ENCODE data around the gene TMEM201.
"Not testable (repeated sequence)": the region's sequence is repeated elsewhere in the genome, so short reads cannot be mapped to it uniquely, and the experiment has no call there.

The TMEM201 gene

GRCh38 chr1:9624081-9624480 lies 35.4 kb downstream of the TMEM201 start:
- no peak for DNase-seq

- not testable (repeated sequence) for DNase-seq
These were observed 36.3 kb downstream of the TMEM201 start for GRCh38 chr1:9625030-9625429.

- DNase-seq = no peak
These were observed 37.5 kb downstream of the TMEM201 start for GRCh38 chr1:9626201-9626608.

GRCh38 chr1:9628541-9629444 lies 40.1 kb downstream of the TMEM201 start:
- no peak for DNase-seq

- no peak for DNase-seq
These were observed 40.9 kb downstream of the TMEM201 start for GRCh38 chr1:9629445-9630201.

GRCh38 chr1:9630331-9631111 lies 41.8 kb downstream of the TMEM201 start:
- no peak for DNase-seq

- DNase-seq = no peak
These were observed 42.9 kb downstream of the TMEM201 start for GRCh38 chr1:9631613-9632012.

- DNase-seq = no peak
These were observed 44.8 kb downstream of the TMEM201 start for GRCh38 chr1:9633493-9633892.

- no peak for DNase-seq
These were observed 45.9 kb downstream of the TMEM201 start for GRCh38 chr1:9634582-9634981.

- DNase-seq = no peak
These were observed 50.5 kb downstream of the TMEM201 start for GRCh38 chr1:9639227-9639626.

- no peak for DNase-seq
These were observed 54.9 kb downstream of the TMEM201 start for GRCh38 chr1:9643351-9644256.

- no peak for DNase-seq
These were observed 57.3 kb downstream of the TMEM201 start for GRCh38 chr1:9646037-9646436.

GRCh38 chr1:9648171-9648570 lies 59.5 kb downstream of the TMEM201 start:
- DNase-seq = no peak

GRCh38 chr1:9649769-9650168 lies 61.1 kb downstream of the TMEM201 start:
- no peak for DNase-seq

GRCh38 chr1:9651220-9651564 lies 62.5 kb downstream of the TMEM201 start:
- no peak for DNase-seq

- peak; percentile 52 for DNase-seq
These were observed 63.1 kb downstream of the TMEM201 start, which contains the start of gene PIK3CD for GRCh38 chr1:9651565-9652378. Gene PIK3CD (plus strand): TSS chr1:9651731. CDS start chr1:9710456, 58,725 bp downstream.

- peak; percentile 17 for DNase-seq
These were observed 63.9 kb downstream of the TMEM201 start for GRCh38 chr1:9652379-9653209.

GRCh38 chr1:9653210-9653490 lies 64.4 kb downstream of the TMEM201 start:
- DNase-seq = no peak

GRCh38 chr1:9653491-9654050 lies 64.9 kb downstream of the TMEM201 start:
- DNase-seq = no peak

Data from fibroblast of skin of right biceps (primary cell).